T1000 (cell line): ENCODE measurements around the gene APBA1.

Experiments
- DNase-seq: peaks from one replicate; lab custom pipeline; 2025; ENCODE audit warnings: mixed read lengths; lab: John Stamatoyannopoulos, UW

APBA1 gene

GRCh38 chr9:69657269-69657668 lies 14.9 kb downstream of the APBA1 start:
- no peak for DNase-seq

DNA sequence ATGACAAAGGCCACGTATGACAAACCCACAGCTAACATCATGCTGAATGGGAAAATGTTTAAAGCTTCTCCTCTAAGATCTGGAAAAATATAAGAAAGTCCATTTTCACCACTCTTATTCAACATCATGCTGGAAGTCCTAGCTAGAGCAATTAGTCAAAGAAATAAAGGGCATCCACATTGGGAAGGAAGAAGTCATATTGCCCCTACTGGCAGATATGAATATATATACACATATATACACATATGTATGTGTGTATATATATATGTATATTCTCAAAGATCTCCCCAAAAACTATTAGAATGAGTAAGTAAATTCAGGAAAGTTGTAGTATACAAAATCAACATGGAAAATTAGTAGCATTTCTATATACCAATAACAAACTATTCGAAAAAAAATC lies 17.1 kb downstream of the APBA1 start:
- DNase-seq = no peak

GRCh38 chr9:69653261-69653660 lies 18.9 kb downstream of the APBA1 start:
- no peak for DNase-seq

GRCh38 chr9:69649566-69650250 lies 22.5 kb downstream of the APBA1 start:
- DNase-seq = no peak

- no peak for DNase-seq
Measured at GRCh38 chr9:69647804-69648203, 24.4 kb downstream of the APBA1 start.

DNA sequence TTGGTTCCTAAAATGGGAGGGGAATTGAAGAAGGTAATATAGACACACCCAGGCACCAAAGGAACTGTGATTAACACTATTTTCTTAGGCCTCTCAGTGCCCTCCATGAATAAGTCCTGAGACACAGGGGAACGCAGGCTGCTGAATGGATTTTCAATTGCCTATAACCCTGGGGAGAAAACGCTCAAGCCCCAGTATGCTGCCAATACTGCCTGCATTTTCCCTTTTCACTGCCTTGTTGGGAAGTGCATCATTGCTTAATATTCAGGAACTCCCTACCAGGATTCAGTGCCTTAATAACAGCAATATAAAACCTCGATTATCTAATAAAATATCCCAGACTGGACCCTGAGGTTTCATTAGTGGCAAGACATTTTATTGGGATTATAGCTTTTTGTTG lies 25.4 kb downstream of the APBA1 start:
- DNase-seq = no peak

- no peak for DNase-seq
Measured at GRCh38 chr9:69645488-69645887, 26.7 kb downstream of the APBA1 start.

- DNase-seq = no peak
Measured at GRCh38 chr9:69643098-69643497, 29.1 kb downstream of the APBA1 start.

- DNase-seq = no peak
Measured at GRCh38 chr9:69637817-69638200, 34.4 kb downstream of the APBA1 start.

GRCh38 chr9:69637193-69637816 lies 34.9 kb downstream of the APBA1 start:
- no peak for DNase-seq

DNA sequence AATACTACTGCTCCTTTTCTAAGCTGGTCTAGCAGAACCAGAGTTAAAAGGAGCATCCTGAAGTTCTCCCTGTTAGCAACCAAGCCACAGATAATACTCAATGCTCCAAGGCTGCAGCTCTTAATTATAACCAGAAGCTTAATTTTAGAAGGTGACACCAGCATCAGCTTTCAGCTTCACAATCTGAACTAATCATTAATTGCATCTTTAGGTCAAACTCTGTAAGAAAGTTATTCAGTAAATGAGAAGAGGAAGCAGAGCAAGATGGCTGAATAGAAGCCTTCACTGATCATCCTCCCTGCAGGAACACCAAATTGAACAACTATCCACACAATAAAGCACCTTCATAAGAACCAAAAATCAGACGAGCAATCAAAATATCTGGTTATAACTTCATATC lies 38.5 kb downstream of the APBA1 start:
- DNase-seq = no peak

DNA sequence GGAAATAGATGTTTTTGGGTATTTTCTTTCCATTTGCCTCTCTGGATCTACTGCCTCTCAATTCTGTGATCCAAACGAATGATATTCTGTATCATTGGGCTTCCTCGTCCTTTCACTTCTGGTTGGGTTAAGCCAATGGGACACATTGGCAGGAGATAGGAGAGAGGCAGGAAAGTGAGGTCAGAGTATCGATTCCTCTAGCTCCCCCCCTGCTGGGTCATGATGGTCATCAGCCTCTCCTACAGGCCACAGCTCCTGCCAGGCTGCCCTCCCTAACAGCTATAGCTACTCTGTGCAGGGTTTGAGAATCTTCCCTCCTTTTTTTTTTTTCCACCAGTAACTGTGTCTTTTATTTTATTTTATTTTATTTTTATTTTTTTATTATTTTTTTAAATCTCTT lies 39.4 kb downstream of the APBA1 start:
- no peak for DNase-seq

GRCh38 chr9:69627281-69627680 lies 44.9 kb downstream of the APBA1 start:
- no peak for DNase-seq

DNA sequence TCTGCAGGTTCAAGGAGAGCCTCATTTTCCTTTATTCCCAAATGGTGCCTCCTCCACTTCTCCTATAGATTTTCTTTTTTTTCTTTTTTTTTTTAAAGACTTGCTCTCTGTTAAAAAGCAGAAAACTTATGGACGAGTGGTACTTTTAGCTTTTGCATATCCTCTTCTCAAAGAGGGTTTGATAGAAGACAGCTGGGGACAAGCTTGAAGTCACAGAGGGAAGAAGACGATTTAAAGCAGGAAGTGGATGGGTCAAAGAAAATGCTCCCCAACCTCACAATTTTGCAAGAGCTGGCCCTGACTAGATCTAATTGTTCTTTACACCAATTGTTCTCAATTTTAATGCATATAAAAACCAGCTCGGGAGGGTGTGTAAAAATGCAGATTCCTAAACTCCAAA lies 48.9 kb downstream of the APBA1 start:
- DNase-seq = no peak

DNA sequence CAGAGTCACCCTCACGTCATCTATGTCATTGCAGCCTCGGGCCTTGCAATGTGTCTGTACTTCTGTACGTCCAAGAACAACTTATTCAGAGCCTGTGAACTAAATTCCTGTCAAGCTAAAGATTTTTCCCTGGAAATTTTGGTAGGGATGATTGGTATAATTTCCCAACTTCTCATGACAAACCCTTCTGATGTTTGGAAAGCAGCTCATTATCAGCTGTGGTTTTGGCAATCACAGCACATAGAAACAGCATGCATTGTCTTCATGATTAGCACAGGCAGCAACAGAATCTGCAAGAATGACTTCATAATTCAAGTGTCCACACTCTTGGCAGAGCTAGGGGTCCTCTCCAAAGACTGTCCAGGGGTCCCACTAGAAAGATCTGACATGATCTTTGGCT lies 49.5 kb downstream of the APBA1 start:
- DNase-seq = no peak

- DNase-seq = no peak
Measured at GRCh38 chr9:69621730-69622460, 50.3 kb downstream of the APBA1 start.

GRCh38 chr9:69620731-69621130 lies 51.4 kb downstream of the APBA1 start:
- DNase-seq = no peak

- DNase-seq = no peak
Measured at GRCh38 chr9:69619233-69619632, 52.9 kb downstream of the APBA1 start.

GRCh38 chr9:69617006-69617405 lies 55.2 kb downstream of the APBA1 start:
- DNase-seq = no peak

GRCh38 chr9:69615880-69616279 lies 56.3 kb downstream of the APBA1 start:
- no peak for DNase-seq

GRCh38 chr9:69611221-69611620 lies 61.0 kb downstream of the APBA1 start:
- no peak for DNase-seq

DNA sequence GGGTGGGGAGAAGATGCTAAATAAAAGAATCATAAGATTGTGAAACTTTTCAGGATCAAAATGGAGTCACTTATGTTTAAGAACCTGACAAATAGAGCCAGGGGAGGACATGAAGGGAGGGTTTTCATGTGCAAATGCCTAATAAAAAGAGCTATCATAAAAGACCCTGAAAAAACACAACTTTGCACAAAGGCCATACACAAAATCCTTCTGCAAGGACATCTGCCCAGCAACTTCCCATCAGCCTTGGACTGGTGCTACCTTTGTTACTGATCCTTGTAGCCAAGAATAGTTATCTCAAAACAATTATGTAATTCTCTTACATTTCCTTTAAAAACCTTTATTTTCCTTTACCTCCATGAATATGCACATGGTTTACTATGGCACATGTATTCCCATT lies 63.0 kb downstream of the APBA1 start:
- DNase-seq = no peak

DNA sequence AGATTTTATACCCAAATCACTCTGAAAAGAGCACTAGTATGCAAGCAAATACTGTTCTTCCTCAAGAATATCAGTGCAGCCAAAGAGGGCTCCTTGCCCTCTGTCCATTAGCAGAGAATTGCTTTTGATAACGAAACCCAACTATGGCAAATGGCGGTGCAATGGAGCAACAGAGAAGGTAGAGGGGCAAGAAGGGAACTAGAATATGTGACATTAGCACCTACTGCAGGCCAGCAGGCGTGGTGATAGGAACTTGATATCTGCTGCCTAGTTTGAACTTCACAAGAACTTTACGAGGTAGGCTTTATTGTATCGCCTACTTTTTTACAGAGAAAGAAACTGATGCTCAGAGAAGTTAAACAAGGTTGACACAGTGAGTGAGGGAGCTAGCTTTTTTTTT lies 66.1 kb downstream of the APBA1 start:
- no peak for DNase-seq
